Endothelial cell of umbilical vein (primary cell): ENCODE results near the gene NEMP2. TPM values are rescaled to one million over a fixed set of nuclear protein-coding genes. Genes with fewer than 3 reads are reported as not detected.

Experiments used
- BruUV-seq: library from RNA; stranded (reverse); fragments of 400-500 nt; replicated peaks from 2 replicates; lab custom pipeline; 2021; lab: Mats Ljungman, UMichigan
- CTCF ChIA-PET: fragments of 300-600, 350-600 bp; sonication (Branson Sonifier 250); formaldehyde crosslinking; loops from one replicate; lab custom pipeline; 2021; ENCODE audit warnings: antibody characterized with exemption, inconsistent platforms; lab: Charles Lee
- POLR2A ChIA-PET: fragments of 300-600, 350-600 bp; sonication (Branson Sonifier 250); formaldehyde crosslinking; loops from one replicate; lab custom pipeline; 2021; ENCODE audit warnings: antibody characterized with exemption, inconsistent platforms; lab: Charles Lee
- DNase-seq: peaks from one replicate; pipeline ENCODE4 v3.0.0-alpha.2; 2011; ENCODE audit warnings: low read depth, low spot score
- FAIRE-seq: peaks from 2 replicates; lab custom pipeline; 2011; peaks lifted over from hg19 to GRCh38; lab: Jason Lieb, UNC
- H2AFZ ChIP-seq: 2 replicates; pipeline ENCODE4 v1.6.0; 2012; ENCODE audit warnings: low read depth, low read length, control low read depth, inconsistent platforms
- H3K27ac ChIP-seq: 2 replicates; pipeline ENCODE4 v1.5.1; 2011; ENCODE audit warnings: low read depth, mild to moderate bottlenecking, control low read depth, low read length, moderate library complexity; ENCODE audit not compliant: insufficient read depth
- H3K27me3 ChIP-seq, 2 experiments: 2 replicates each; pipeline versions ENCODE4 v1.6.0 to v1.6.1; 2011; ENCODE audit warnings: low read length in 2 of 2, mixed read lengths in 1 of 2; ENCODE audit not compliant: control insufficient read depth in 2 of 2, insufficient read depth in 2 of 2
- H3K36me3 ChIP-seq, 2 experiments: 2 replicates in 1 of 2; 3 replicates in 1 of 2; pipeline ENCODE4 v1.5.1; 2011; ENCODE audit warnings: low read length in 2 of 2, mild to moderate bottlenecking in 1 of 2, moderate library complexity in 1 of 2; ENCODE audit not compliant: control insufficient read depth in 2 of 2, insufficient read depth in 2 of 2; ENCODE audit errors: extremely low read depth in 1 of 2
- H3K4me1 ChIP-seq: 3 replicates; pipeline ENCODE4 v1.5.1; 2011; ENCODE audit warnings: mild to moderate bottlenecking, low read length; ENCODE audit not compliant: control insufficient read depth, insufficient read depth; ENCODE audit errors: extremely low read depth
- H3K4me2 ChIP-seq: 2 replicates; pipeline ENCODE4 v1.6.1; 2011; ENCODE audit warnings: low read length, control low read depth, mixed read lengths; ENCODE audit not compliant: insufficient read depth
- H3K4me3 ChIP-seq, 3 experiments: fragments of 200-600 bp in 1 of 3; sonication (generic), shearing (Covaris generic) in 1 of 3; replicated peaks in 1 of 3; 2 replicates each; pipeline ENCODE4 v1.5.1; 2011 to 2016; ENCODE audit warnings: control low read depth in 3 of 3, low read length in 3 of 3, mild to moderate bottlenecking in 2 of 3, inconsistent platforms in 1 of 3, low read depth in 1 of 3, moderate library complexity in 1 of 3; ENCODE audit not compliant: insufficient read depth in 1 of 3
- H3K79me2 ChIP-seq: 2 replicates; pipeline ENCODE4 v1.6.0; 2012; ENCODE audit warnings: low read length, inconsistent platforms; ENCODE audit not compliant: control insufficient read depth, insufficient read depth
- H3K9ac ChIP-seq: replicated peaks from 2 replicates; pipeline ENCODE3; 2011; ENCODE audit warnings: low read length, control low read depth; ENCODE audit not compliant: insufficient read depth; ENCODE audit errors: extremely low read depth
- H3K9me1 ChIP-seq: replicated peaks from 3 replicates; pipeline ENCODE4 v1.6.0; 2011; ENCODE audit warnings: mild to moderate bottlenecking, low read length; ENCODE audit not compliant: control insufficient read depth, insufficient read depth; ENCODE audit errors: extremely low read depth
- H3K9me3 ChIP-seq: replicated peaks from 2 replicates; pipeline ENCODE4 v1.5.1; 2012; ENCODE audit warnings: low read length, inconsistent platforms; ENCODE audit not compliant: control insufficient read depth, insufficient read depth
- H4K20me1 ChIP-seq: replicated peaks from 2 replicates; pipeline ENCODE3; 2011; ENCODE audit warnings: mild to moderate bottlenecking, low read length; ENCODE audit not compliant: control insufficient read depth, insufficient read depth; ENCODE audit errors: extremely low read depth
- CTCF ChIP-seq, 2 donors: IDR thresholded peaks; 1 replicate in 1 of 2; 2 replicates in 1 of 2; pipeline ENCODE4 v1.5.1; 2011; ENCODE audit warnings: low read length in 2 of 2, mild to moderate bottlenecking in 2 of 2, moderate library complexity in 2 of 2, control low read depth in 1 of 2, inconsistent platforms in 1 of 2, low read depth in 1 of 2; ENCODE audit not compliant: insufficient read depth in 1 of 2; ENCODE audit errors: extremely low read depth in 1 of 2
- EZH2 ChIP-seq: IDR thresholded peaks from 2 replicates; pipeline ENCODE4 v1.6.1; 2012; ENCODE audit warnings: borderline replicate concordance, low read depth, mild to moderate bottlenecking, moderate library complexity, low read length, inconsistent platforms; ENCODE audit not compliant: severe bottlenecking
- FOS ChIP-seq: IDR thresholded peaks from 2 replicates; pipeline ENCODE4 v1.6.1; 2011; ENCODE audit warnings: mild to moderate bottlenecking, low read length, moderate library complexity, borderline replicate concordance; ENCODE audit not compliant: insufficient read depth
- GATA2 ChIP-seq: IDR thresholded peaks from 2 replicates; pipeline ENCODE4 v1.7.0; 2011; ENCODE audit warnings: low read depth, mild to moderate bottlenecking, moderate library complexity, mixed read lengths, low read length; ENCODE audit not compliant: insufficient read length, insufficient read depth
- JUN ChIP-seq: IDR thresholded peaks from 2 replicates; pipeline ENCODE4 v1.6.1; 2011; ENCODE audit warnings: borderline replicate concordance, low read depth; ENCODE audit not compliant: insufficient read length, insufficient read depth
- MYC ChIP-seq: IDR thresholded peaks from one replicate; pipeline ENCODE4 v1.6.1; 2011; ENCODE audit warnings: mild to moderate bottlenecking, low read depth, low read length
- POLR2A ChIP-seq: IDR thresholded peaks from 2 replicates; pipeline ENCODE4 v1.6.1; 2012; ENCODE audit warnings: low read depth, mild to moderate bottlenecking, control low read depth, low read length
- POLR2AphosphoS5 ChIP-seq: IDR thresholded peaks from 2 replicates; pipeline ENCODE4 v1.6.1; 2012; ENCODE audit warnings: low read depth, mild to moderate bottlenecking, control low read depth, low read length, moderate library complexity; ENCODE audit not compliant: insufficient read depth
- dilution Hi-C: fragments of 300-500 bp; cut with MboI; formaldehyde crosslinking; loops from one replicate; pipeline ENCODE4 v1.15.0; 2019; ENCODE audit warnings: low sequenced_read_pairs; ENCODE audit not compliant: extremely low pct_ligation_motif_present
- intact Hi-C: fragments of 100-400 bp; cut with micrococcal nuclease; formaldehyde crosslinking; loops from one replicate; pipeline ENCODE4 v1.10.0; 2022
- polyA plus RNA-seq, 4 experiments: library from polyadenylated mRNA; depleted of rRNA in 3 of 4; stranded (reverse) in 3 of 4; unstranded in 1 of 4; fragments of >200 nt; gene quantifications; 2 replicates each; pipeline versions ENCODE4 v1.2.1 to v1.2.3, GENCODE V29; 2011 to 2012; ENCODE audit warnings: missing spikeins in 1 of 4
- total RNA-seq: library from RNA; stranded (reverse); gene quantifications from 2 replicates; pipeline ENCODE4 v1.2.3, GENCODE V29; 2021

The NEMP2 gene
- total and polyA plus RNA-seq, 2 donors (not counting 3 experiments of a cell fraction or from before 2014, with no cell fraction given), result 3.1 to 8.4 TPM

DNA sequence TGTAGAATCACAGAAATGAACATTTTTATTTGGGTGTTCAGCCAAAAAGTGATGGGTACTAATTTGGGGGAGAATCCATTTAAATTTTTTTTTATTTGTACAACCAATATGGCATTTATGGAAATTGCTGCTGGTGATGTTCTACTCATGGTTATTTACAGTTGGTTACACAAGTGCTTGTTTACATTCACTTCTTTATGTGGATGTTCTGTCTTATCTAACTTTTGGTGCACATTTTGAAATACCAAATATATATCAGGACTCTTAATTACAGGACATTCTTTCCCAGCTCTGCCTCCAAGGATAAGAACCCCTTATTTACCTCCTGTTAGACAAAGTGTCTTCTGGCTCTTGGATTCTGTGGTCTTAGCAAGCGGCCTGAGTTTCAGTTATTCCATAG is 35.2 kb downstream of the NEMP2 start:
- DNase-seq, result no peak
- Histone ChIP-seq H3K9ac (no peak overlapping the region), H4K20me1 (no peaks in the 10 kb centered on the region), H3K36me3 (no peaks in the 10 kb centered on the region), H3K9me3 (no peaks in the 10 kb centered on the region), H3K27ac (no peak overlapping the region), H2AFZ (no peak overlapping the region), H3K79me2 (no peaks in the 10 kb centered on the region), H3K4me2 (no peak overlapping the region), H3K4me1 (no peaks in the 10 kb centered on the region), H3K9me1 (no peaks in the 10 kb centered on the region), H3K4me3 (no peak overlapping the region), H3K27me3 (no peaks in the 10 kb centered on the region)
- TF ChIP-seq EZH2 (no peak), FOS (no peak), GATA2 (no peak), CTCF (IDR thresholded peaks at IDR 0.05; ENCODE audit: extremely low read depth in 1 of 2, insufficient read depth in 1 of 2, low read depth in 1 of 2, low read length in 2 of 2) (no peak), POLR2AphosphoS5 (no peak), POLR2A (no peak), MYC (no peak), JUN (no peak)
- dilution Hi-C loops (no loop called here), intact Hi-C loops (no loop called here)
- ChIA-PET CTCF (no interaction called here), POLR2A (no interaction called here)
- no TSS peak for BruUV-seq
- no peak for FAIRE-seq
